ENCODE data around the gene CNTN4. TPM values are rescaled to one million over a fixed set of nuclear protein-coding genes. Genes with fewer than 3 reads are reported as not detected.
"Not testable (repeated sequence)": the region's sequence is repeated elsewhere in the genome, so short reads cannot be mapped to it uniquely, and the experiment has no call there.

Gene CNTN4
- 0.15 and 1.0 TPM in 2 replicates for total RNA-seq

DNA sequence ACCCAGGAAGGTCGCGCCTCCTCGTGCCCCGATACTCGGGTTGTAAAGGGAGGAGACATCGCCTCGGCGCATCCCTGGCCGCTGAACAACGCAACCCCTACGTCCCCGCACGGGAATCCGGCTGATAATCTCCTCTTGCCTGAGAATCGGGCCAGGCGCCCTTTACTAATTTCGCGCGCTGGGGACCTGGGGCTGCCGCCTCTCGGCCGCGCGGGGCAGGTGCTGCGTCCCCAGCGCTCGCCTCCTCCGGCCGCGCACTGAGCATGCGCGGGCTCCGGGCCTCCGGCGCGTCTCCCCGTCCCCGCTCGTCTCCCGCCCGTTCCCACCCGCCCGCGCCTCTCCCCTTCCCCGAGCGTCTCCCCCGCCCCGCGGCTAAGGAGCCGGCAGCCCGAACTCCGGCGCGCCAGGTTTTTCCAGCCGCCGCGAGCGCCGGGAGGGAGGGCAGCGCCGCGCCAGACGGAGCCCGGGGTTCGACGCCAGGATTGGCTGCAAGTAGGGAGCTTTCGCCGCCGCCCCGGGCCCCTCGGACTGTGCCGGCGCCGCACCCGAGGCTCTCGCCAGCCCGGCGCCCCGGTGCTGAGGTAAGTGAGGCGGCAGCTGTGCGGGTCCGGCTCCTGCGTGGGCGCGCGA is at the start of gene CNTN4:
Gene CNTN4, plus strand, starts transcription at position 469 of the 630 bp plus-strand sequence.
- DNase-seq (ENCODE audit: low read depth) = peak; percentile 2

DNA sequence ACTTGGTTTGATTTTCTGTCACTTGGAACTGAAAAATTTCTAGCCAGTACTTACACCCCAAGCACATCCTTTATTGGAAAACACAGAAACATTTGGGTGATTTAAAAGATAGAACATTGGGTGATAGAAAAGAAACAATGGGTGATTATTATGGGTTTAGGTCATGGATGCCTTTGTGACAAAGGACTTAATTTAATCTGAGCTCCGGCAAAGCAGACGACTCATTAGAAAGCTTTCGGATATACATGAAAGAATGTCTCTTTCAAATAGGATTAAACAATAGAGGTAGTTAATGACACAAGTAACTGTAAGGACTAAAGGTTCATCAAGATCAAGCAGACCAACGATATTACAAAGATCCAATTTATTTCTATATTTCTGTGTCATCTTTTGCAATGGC is 37.3 kb upstream of the CNTN4 start:
- no peak for DNase-seq (ENCODE audit: low read depth)

DNA sequence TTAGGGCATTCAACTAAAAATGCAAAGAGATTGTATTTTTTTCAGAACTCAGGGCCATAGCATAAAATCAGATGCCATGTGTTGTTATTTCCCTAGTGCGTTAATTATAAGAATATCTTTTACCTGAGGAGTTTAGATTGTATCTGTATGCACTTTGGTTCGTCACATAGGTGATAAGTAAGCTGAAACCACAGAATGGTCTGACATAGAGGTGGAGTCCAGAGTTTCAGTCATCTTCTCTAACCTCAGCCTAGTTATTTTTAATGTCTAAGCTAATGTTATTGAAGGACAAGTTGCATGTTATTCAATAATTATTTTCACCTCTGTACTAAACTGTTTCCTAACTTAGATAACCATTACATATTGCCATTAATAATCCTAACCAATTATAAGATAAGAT is 27.1 kb upstream of the CNTN4 start:
- DNase-seq (ENCODE audit: low read depth) = no peak

GRCh38 chr3:2078821-2079220 is 19.8 kb upstream of the CNTN4 start:
- no peak for DNase-seq (ENCODE audit: low read depth)

DNA sequence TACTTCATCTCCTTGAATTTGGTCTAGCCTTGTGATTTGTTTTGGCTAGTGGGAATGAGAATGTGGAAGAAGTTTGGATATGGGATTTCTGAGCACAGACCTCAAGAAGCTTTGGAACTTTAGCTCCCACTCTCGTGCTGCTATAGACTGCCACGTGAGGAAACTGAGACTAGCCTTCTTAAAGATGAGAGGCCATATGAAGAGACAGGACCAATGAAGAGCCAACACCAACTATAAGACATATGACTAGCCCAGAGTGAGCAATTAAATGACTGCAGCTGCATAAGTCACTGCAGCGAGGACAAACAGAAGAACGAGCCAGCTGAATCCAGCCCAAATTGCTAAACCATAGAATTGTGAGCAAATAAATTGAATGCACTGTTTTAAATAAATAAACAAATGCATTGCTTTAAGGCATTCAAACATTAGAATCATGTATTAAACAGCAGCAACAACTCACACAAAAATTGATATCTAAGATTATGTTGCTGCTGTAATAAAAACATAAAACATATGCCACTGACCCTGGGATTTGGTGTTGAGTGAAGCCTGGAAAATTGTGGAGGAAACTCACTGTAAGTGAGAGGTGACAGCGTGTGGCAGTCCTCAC is 15.7 kb upstream of the CNTN4 start:
- no peak for DNase-seq (ENCODE audit: low read depth)

DNA sequence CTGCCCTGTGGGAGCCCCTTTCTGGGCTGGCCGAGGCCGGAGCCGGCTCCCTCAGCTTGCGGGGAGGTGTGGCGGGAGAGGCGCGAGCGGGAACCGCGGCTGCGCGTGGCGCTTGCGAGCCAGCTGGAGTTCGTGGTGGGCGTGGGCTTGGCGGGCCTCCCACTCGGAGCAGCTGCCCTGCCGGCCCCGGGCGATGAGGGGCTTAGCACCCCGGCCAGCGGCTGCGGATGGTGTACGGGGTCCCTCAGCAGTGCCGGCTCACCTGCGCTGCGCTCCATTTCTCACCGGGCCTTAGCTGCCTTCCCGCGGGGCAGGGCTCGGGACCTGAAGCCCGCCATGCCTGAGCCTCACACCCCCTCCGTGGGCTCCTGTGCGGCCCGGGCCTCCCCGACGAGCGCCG is 15.1 kb upstream of the CNTN4 start:
- DNase-seq (ENCODE audit: low read depth) = not testable (repeated sequence)

- no peak for DNase-seq (ENCODE audit: low read depth)
Measured at GRCh38 chr3:2090095-2090911, 8.4 kb upstream of the CNTN4 start.

- no peak for DNase-seq (ENCODE audit: low read depth)
Measured at GRCh38 chr3:2092758-2093157, 5.9 kb upstream of the CNTN4 start.

DNA sequence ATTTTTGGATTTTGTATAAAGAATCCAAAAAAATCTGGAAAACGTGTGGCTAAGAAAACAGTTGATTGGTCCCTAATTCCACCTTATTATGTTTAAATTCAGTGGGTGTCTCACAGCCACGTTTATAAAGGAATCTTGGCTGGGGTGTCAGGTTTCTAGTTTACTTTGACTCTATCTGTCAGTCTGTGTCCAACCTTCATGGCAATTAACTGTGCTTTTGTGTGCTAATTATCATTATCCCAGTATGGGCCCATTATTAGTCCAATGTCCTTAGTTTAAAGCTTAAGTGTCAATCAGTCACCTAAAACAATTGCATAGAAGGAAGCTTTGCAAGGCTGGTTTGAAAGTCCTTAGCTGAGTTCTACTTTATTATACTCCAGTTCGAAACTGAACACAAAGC is 3.7 kb upstream of the CNTN4 start:
- no peak for DNase-seq (ENCODE audit: low read depth)

DNA sequence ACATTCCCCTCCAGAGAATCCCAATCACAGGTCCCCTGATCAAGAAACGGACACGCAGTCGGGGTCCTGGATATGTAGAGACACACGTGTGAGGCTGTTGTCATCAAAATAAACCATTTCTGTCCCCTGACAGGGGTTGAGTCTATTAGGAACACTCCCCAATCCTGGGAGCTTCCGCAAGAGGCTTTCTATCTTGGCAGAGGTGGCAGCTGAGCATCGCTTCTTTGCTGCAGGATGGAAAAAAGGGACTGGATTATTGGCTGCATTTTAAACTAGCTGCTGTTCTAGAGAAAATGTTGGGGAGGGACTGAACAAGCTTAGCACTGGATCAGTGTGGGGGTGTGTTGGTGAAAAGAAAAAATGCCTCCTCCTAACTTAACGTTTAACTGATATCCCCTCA is 2.5 kb upstream of the CNTN4 start:
- no peak for DNase-seq (ENCODE audit: low read depth)

DNA sequence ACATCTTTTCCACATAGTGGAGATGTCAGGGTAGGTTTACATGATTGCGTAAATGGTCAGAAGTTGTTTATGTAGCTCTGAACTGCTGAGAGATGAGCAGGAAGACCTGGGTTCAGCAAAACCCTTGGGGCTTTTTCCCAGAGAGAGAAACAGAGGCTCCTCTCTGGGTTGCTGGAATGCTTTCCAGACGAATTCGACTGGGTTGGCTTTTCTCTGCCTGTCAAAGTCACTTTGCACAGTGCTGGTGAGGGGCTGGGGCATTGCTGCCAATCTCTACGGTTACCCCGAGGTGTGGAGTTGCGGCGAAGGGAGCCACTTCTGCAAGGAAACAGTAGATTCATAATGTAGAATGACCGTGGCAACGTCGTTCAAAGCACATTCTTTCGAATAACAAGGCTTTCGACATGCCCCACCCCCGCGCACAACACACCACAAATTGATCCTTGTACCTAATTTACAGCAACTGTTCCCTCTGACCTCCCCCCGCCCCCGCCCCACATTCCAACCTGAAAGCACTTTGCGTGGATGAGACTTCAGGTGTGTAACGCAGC is 950 bp upstream of the CNTN4 start:
- peak; percentile 32 for DNase-seq (ENCODE audit: low read depth)

GRCh38 chr3:2099028-2099671 is 484 bp downstream of the CNTN4 start:
- no peak for DNase-seq (ENCODE audit: low read depth)

DNA sequence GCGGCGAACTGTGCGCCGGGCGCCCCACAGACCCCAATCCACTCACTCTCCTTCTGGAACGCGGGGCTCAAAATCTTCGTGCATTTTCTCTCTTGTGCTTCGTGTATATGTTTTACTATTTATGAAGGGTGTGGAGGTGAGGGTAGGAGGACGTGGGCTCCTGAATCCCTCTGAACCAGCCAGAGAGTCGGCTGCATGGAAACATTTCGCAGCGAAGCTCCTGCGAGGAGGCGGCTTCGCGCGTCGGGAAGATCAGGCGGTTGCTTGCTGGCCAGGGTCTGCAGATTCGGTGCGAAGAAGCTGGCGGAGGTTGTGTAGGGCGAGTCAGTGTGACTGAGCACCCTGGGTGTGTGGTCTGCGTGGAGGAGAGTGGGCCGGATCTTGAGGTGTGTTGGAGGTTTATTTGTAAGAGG is 1.1 kb downstream of the CNTN4 start:
- DNase-seq (ENCODE audit: low read depth) = no peak

- no peak for DNase-seq (ENCODE audit: low read depth)
Measured at GRCh38 chr3:2106438-2106837, 7.8 kb downstream of the CNTN4 start.

GRCh38 chr3:2110597-2111117 is 12.0 kb downstream of the CNTN4 start:
- no peak for DNase-seq (ENCODE audit: low read depth)

- no peak for DNase-seq (ENCODE audit: low read depth)
Measured at GRCh38 chr3:2114617-2115275, 16.1 kb downstream of the CNTN4 start.

DNA sequence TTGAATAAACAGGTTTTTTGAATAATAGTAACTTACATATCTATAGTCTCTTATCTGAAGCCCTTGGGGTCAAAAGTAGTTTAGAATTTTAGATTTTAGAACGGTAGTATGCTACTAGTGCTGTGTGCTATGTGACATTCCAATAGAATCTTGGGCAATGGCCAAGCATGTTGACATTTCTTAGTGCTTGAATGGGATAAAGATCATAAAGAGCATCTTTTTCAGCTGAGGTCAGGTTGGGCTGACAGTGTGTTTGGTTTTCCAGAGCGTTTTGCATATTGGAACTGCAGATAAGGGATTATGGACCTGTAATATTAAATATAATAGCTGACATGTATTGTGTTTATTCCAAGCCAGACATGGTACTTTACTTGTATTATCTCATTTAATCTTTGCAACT is 32.1 kb downstream of the CNTN4 start:
- DNase-seq (ENCODE audit: low read depth) = no peak

GRCh38 chr3:2133146-2133545 is 34.5 kb downstream of the CNTN4 start:
- no peak for DNase-seq (ENCODE audit: low read depth)

DNA sequence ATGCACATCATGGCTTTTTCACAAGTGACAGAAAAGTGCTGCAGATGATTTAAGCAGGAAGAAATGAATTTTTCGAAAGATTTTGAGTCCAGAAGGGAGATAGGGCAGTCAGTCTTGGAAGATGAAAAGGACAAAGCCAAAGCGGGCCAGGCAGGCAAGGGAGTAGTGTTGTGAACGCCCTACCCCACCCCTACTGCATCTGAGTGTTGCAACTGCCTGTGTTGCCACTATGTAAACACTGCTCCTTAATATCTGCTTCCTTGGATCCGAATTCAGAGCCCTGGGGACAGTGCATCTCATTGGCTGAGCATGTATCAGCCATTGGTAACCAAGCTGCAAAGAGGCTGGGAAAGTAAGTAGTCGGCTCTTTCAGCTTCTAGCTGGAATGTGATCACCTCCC is 39.0 kb downstream of the CNTN4 start:
- no peak for DNase-seq (ENCODE audit: low read depth)

DNA sequence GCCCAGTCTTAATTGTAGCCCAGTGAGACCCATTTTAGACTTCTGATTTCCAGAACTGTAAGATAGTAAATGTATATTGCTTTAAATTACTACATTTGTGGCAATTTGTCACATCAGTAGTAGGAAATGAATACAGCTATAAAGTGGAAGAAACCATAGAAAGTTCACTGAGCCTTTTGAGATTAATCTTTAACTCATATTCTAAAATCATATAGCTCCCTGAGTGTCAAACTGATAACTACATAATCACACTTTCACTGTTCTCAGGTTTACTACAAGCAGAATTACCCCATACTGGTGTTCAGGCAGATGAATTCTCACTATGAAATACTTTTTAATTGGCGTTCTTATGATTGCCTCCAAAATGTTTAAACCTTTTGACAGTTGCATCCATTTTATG is 42.8 kb downstream of the CNTN4 start:
- no peak for DNase-seq (ENCODE audit: low read depth)

DNA sequence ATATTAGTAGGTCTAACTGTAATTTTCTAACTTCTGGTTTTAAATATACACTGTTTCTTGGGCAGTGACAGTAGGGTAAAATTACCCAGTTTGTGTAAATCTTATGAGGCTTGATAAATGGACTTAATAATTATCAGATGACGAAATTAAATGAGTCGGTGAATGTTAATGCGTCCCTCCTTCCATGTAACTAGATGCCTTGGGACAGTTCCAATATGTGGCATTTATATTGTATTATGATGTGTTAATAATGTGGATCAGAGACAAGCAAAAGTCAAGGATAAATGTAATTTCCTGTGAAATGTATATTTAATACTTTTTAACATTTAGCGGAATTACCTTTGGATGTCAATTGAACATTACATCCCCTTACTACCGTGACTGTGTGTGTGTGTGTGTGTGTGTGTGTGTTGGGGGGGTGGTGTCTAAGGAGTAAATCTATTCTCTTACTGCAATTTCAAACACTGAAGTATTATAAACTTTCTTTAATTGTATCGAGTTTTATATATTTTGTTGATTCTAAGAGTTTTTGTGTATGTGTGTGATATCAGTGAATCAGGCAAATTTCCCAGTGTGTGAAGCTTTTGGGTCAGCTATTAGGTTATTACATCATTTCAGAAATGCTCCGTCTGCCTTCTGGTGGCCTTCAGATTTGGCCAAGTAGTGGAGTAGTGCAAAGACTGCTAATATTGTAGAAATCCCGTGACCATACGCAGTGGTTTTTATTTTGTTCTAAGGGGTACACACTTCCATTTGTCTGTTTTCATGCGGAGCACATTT is 50.1 kb downstream of the CNTN4 start:
- no peak for DNase-seq (ENCODE audit: low read depth)
